HG02884 (cell line): ENCODE measurements around the gene CAPN11.

Source experiments
- ATAC-seq: cut with Tn5 transposase; IDR thresholded peaks from one replicate; pipeline ENCODE4 v1.9.1; 2021; ENCODE audit warnings: mild to moderate bottlenecking, moderate library complexity; ENCODE audit not compliant: unreplicated experiment

Gene CAPN11

DNA sequence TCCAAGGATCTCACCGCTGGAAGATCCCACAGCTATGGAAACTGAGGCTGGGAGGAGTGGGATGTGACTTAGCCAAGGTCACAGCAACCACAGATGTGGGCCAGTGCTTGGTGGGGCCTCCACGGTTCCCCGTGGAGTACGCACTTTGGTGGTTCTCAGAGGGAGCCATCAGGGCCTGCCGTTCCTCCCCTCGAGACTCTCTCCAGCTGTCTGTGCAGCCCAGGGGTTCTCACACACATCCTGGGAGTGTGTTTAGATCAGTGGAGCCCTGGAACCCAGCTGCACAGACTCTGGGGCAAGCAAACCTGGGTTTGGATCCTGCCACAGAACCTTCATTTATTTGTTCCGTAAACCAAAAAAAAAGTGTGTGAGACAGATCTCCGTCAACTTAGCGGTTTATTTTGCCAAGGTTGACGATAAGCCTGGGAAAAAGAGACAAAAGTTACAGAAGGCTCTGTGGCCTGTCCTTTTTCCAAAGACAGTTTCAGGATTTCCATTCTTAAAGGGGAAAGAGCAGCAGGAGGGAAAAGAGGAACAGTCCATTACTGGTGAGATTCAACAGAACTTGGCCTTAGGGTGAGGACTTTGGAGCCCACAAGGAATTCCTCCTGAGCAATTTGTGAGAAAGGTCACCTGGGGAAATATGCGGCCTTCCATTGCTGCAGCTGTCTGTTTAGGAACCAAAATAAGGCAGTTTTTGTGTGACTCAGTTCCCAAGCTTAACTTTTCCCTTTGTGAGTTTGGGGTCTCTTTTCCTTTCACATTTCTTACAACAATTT, 44.5 kb downstream of the CAPN11 start:
- no peak for ATAC-seq

GRCh38 chr6:44203955-44204354, 45.3 kb downstream of the CAPN11 start:
- ATAC-seq: no peak

- ATAC-seq: no peak
These were observed 49.3 kb downstream of the CAPN11 start for GRCh38 chr6:44207966-44208365.

DNA sequence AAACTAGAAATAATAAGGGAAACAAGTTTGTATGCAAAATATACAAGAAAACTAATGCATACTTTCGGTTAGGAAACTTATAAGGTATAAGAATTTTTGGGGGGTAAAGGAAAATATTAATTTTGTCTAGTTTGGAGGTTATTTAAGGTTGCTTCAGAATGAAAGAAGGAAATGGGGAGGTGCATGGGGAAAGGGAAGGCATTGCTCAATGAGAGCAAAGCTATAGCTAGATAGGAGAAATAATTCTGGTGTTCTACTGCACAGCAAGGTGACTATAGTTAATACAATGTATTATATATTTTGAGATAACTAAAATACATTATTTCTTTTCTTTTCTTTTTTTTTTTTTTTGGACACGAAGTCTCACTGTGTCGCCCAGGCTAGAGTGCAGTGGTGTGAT, 52.7 kb downstream of the CAPN11 start:
- no peak for ATAC-seq

DNA sequence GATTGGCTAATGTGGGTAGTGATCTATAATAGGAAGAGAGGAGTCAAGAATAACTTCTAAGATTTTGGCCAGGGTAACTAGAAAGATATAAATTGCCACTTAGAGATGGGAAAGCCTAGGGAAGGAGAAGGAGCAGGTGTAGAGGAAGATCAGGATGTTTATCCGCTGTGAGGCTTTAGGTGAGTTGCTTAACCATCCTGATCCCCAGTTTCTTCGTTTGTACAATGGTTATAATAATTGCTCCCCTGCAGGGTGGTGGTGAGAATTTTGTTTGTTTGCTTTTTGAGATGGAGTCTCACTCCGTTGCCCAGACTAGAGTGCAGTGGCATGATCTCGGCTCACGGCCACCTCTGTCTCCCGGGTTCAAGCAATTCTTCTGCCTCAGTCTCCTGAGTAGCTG, 55.7 kb downstream of the CAPN11 start:
- ATAC-seq: no peak

- no peak for ATAC-seq
These were observed 58.2 kb downstream of the CAPN11 start, which contains the start of gene MYMX for GRCh38 chr6:44216677-44217331. Gene MYMX (plus strand): TSS chr6:44216926. CDS start chr6:44217472, 546 bp downstream.

DNA sequence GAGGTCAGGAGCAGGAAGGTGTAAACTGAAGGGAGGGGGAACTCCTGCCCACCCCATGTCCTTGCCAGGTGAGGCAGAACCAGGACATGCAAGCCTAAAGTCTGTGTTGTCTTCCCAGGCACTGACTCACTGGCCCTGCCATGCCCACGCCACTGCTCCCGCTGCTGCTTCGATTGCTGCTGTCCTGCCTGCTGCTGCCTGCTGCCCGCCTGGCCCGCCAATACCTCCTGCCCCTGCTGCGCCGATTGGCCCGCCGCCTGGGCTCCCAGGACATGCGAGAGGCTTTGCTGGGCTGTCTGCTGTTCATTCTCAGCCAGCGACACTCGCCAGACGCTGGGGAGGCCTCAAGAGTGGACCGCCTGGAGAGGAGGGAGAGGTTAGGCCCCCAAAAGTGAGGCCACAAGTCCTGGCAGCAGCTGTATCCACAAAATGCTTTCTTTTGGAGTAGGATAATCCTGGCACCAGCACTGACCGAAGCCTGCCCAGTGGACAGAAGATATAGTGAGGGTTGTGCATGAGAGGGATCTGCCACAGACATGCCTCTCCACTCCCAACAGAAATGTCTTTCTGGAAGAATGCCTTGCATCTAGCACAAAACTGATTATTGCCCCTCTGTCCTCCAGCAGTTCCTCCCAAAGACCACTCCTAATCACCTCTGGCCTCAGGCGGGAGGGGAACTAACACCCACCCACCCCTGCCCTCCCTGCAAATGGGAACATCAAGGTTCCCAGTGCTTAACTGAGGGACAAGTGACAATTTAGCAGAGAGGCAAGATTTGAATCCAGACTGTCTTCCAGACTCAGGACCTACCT, 58.9 kb downstream of the CAPN11 start:
- no peak for ATAC-seq

- ATAC-seq: no peak
These were observed 60.6 kb downstream of the CAPN11 start for GRCh38 chr6:44219053-44219814.

DNA sequence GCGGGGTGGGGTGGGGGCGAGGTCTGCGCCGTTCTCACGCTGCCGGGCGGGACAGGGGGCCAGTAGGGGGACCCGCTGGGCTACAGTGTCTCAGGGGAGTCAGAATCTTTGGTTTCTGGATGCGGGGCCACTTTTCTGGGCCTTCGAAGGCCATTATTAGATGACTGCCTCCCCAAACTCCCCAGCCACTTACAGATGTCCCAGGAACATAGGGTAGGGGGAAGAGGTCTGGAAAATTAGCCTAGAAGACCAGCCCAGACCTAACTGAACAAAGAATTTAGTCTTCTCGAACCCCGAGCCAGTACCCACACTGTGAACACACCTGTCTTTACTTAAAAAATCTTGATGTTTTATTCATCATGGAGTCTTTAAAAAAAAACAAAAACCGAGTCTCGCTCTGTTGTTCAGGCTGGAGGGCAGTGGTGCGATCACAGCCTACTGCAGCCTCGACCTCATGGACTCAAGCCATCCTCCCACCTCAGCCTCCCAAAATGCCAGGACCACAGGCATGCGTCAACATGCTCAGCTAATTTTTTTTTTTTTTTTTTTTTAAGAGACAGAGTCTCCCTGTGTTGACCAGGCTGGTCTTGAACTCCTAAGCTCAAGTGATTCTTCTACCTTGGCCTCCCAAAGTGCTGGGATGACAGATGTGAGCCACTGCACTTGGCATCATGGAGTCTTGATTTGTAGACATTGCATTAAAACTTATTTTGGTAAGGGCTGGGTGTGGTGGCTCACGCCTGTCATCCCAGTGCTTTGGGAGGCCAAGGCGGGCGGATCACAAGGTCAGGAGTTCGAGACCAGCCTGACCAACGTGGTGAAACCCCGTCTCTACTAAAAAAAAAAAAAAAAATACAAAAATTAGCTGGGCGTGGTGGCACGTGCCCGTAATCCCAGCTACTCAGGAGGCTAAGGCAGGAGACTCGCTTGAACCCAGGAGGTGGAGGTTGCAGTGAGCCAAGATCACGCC, 61.5 kb downstream of the CAPN11 start:
- ATAC-seq: no peak

DNA sequence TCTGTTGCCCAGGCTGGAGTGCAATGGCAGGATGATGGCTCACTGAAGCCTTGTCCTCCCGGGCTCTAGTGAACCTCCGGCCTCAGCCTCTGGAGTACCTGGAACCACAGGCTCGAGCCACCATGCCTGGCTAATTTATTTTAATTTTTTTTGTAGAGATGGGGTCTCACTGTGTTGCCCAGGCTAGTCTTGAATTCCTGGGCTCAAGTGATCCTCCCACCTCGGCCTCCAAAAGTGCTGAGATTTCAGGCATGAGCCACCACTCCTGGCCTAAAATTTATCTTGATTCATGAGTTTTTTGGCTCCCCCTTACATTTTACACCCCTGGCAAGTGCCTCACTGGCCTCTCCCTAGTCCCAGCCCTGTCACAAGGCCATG, 62.3 kb downstream of the CAPN11 start:
- no peak for ATAC-seq

DNA sequence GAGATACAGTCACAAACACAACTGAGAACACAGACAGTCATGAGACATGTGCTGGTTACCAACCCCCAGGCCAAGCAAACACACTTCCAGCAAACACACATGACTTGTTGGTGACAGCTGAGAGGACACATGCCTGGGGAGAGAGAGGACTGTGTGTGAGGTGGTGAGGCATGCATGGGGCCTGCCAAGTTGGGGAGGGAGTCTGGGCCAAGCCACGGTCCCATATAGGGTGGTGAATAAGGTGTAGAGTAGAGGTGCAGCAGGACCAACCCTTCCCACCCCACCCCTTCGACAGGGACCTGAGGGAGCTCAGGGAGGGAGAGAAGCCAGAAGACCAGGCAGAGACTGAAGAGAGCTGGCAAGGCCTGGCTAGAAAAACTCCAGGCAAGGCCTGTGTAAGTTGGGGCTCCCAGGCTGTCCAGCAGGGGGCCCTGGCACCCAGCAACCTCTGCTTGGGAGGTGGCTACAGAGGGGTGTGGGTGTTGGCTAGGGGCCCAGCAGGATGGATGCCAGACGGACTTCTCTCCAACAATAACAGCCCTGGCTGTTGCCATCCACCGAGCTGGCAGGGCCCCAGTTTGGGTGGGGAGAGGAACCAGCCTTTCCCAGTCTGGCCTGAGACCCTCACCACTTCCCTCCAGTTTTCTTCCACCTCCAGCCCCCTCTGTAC, 62.8 kb downstream of the CAPN11 start:
- no peak for ATAC-seq

DNA sequence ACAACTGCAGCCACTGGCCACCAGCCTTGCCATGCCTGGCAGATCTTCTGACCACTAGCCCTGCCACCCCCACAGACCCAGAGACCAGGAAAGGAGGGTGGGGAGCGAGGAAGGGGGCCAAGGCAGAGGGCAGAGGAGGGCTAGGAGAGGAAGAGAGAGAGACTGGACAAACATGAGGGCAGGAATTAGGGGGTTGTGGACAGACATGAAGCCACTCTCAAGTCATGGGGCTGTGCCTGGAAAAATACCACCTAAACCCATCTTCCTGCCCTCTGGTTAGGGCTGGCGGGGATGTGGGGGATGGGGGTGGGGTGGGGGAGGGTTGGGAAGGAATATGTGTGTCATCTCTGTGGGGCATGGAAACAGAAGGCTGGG, 63.3 kb downstream of the CAPN11 start:
- ATAC-seq: no peak

DNA sequence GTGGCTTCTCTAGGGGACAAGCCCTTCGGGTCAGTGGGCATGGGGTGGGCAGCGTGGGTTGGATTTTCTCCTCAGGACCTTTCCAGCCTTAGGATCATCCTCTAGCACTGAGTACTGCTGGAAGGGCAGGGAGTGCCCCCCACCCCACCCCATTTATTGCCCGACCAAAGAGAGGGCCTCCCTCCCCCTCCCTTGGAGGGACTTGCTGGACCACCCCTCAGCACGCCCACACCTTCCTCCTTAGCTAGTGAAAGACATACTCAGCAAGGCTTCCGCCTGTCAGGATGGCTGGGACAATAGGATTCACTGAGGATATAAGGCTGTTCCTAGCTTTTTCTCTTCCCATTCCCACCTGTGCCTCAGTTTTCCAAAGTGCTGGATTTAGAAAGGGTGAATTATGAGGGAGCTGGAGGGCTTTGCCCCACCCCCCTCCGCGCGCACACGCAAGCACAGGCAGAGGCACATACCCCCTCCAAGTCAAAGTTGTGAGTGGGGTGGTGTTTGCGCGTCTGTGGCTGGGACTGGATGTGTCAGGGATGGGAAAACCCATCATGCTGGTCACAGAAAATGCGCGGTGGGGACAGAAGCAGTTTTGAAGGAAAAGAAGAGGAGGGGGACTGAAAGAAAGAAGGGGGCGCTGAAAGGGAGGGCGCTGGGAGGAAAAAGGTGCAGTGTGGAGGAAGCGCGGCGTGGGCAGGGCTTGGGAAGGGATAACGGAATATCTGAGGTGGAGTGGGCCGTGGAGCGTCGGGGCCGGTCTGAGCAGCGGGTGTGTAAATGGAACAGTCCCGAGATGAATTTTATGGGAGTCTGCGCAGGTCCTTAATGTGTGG, 64.1 kb downstream of the CAPN11 start:
- ATAC-seq: no peak

- no peak for ATAC-seq
These were observed 64.9 kb downstream of the CAPN11 start, which contains the start of gene SLC29A1 for GRCh38 chr6:44223319-44224028. Gene SLC29A1 (plus strand): TSS chr6:44223595. CDS start chr6:44227314, 3,719 bp downstream.

GRCh38 chr6:44224029-44224964, 65.7 kb downstream of the CAPN11 start:
- no peak for ATAC-seq

- ATAC-seq: no peak
These were observed 66.3 kb downstream of the CAPN11 start for GRCh38 chr6:44224965-44225305.
